GM12891 (cell line): ENCODE data around the gene CAMTA1.

Experiments used
- POLR2A ChIP-seq: IDR thresholded peaks from 2 replicates; pipeline ENCODE4 v1.6.1; 2011; ENCODE audit warnings: low read depth, low read length, control low read depth
- TAF1 ChIP-seq: IDR thresholded peaks from 2 replicates; pipeline ENCODE4 v1.6.1; 2011; ENCODE audit warnings: low read depth, low read length, control low read depth

DNA sequence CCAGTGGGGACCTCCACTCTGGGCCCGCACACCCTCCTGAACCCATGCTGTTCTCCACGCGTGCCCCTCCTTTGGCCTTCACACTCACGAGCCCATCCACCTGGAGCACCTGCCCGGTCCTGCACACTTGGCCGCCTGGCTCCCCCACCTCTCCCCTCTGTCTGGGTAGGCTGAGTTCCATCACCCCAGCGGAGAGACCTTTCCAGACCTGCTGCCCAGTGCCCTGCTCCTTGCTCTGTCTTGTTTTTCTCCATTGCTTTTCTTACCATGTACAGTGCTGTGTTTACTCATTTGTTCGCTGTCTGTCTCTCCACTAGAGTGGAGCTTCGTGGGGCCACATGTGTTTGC lies 634.8 kb downstream of the CAMTA1 start:
- TF ChIP-seq TAF1 = no peak
- TF ChIP-seq POLR2A = no peak
